Heart right ventricle (tissue), 16 donors: ENCODE data around the gene GRIA1. TPM values are rescaled to one million over a fixed set of nuclear protein-coding genes. Genes with fewer than 3 reads are reported as not detected.

Source experiments
- ATAC-seq, 8 donors: fragments of 200-7000 bp; cut with Tn5 transposase; one replicate each; pipeline ENCODE4 v1.9.1; 2020; ENCODE audit warnings: mild to moderate bottlenecking in 8 of 8, moderate library complexity in 8 of 8, moderate number of reproducible peaks in 1 of 8
- DNase-seq, 2 donors: peaks; one replicate each; pipeline ENCODE4 v3.0.0-alpha.2; 2020
- H3K27ac ChIP-seq, 10 donors: fragments of 200-600 bp; sonication (generic) in 2 of 10; one replicate each; pipeline versions ENCODE4 v1.5.0 to v1.8.0; 2020 to 2022; ENCODE audit warnings: mild to moderate bottlenecking in 3 of 10
- H3K27me3 ChIP-seq, 7 donors: fragments of 200-600 bp; one replicate each; pipeline ENCODE4 v1.8.0; 2021 to 2022; ENCODE audit warnings: mild to moderate bottlenecking in 2 of 7
- H3K36me3 ChIP-seq, 9 donors: fragments of 200-600 bp; sonication (generic) in 1 of 9; one replicate each; pipeline versions ENCODE4 v1.5.0 to v1.8.0; 2020 to 2022; ENCODE audit warnings: mild to moderate bottlenecking in 2 of 9
- H3K4me1 ChIP-seq, 9 donors: fragments of 200-600 bp; sonication (generic) in 1 of 9; one replicate each; pipeline versions ENCODE4 v1.5.0 to v1.8.0; 2020 to 2022; ENCODE audit warnings: mild to moderate bottlenecking in 4 of 9
- H3K4me3 ChIP-seq, 10 donors: fragments of 200-600 bp; sonication (generic) in 2 of 10; one replicate each; pipeline versions ENCODE4 v1.5.0 to v1.8.0; 2020 to 2022; ENCODE audit warnings: mild to moderate bottlenecking in 7 of 10, moderate library complexity in 2 of 10
- H3K9me3 ChIP-seq, 11 donors: fragments of 200-600 bp in 10 of 11; sonication (generic) in 2 of 11; one replicate each; pipeline versions ENCODE4 v1.5.0 to v1.8.0; 2013 to 2022; ENCODE audit warnings: mild to moderate bottlenecking in 2 of 11, control low read depth in 1 of 11, moderate library complexity in 1 of 11
- WGBS, 2 donors: extraction: QIAGEN DNeasy Blood & Tissue Kit; methylation state at CpG; one replicate each; pipeline ENCODE4 v1.1.7; 2013; ENCODE audit warnings: inconsistent platforms in 1 of 2; 5-methylcytosine and 5-hydroxymethylcytosine counted together
- intact Hi-C, 10 donors: fragments of 100-400 bp; cut with DNase I; formaldehyde crosslinking; loops; one replicate each; pipeline versions ENCODE4 v1.11.1 to v1.14.2; 2022
- polyA plus RNA-seq, 2 donors: library from polyadenylated mRNA; stranded (reverse); fragments of 200-250 nt; gene quantifications; one replicate each; pipeline ENCODE4 v1.2.3, GENCODE V29; 2013
- total RNA-seq, 10 donors: library from RNA; stranded (reverse); fragmentation: NEBNext Ultra II Directional in 3 of 10; extraction: Animal tissue kit (Norgen Biotek cat#: 25700) in 3 of 10; gene quantifications; one replicate each; pipeline versions ENCODE4 v1.2.1 to v1.2.4, GENCODE V29; 2021 to 2023
- TF ChIP-seq, protein P1 (sequence below), 9 donors: fragments of 200-600 bp; sonication (generic) in 2 of 9; IDR thresholded peaks; one replicate each; pipeline versions ENCODE4 v1.5.0 to v1.8.0; 2021 to 2022; ENCODE audit warnings: antibody characterized with exemption in 9 of 9, mild to moderate bottlenecking in 5 of 9, moderate library complexity in 1 of 9
- donor health status: Arrhythmogenic right ventricular cardiomyopathy.
- donor health status: ischemic (EF 13 %, LVEDD 7.1; RV severe dilation, severe dysfunction).
- donor health status: healthy with polysubstance abuse.
- donor health status: DM: no; HTN: yes; CAD: no.
- donor health status: DM: no; HTN: no; CAD: no.
- donor health status: ischemic (EF 25% LVEDD 6.9; RV normal size, moderate dysfunction).
- donor health status: ischemic (EF 25% LVEDD 5.7; RV mildly dilated, moderate dysfunction).
- donor health status: healthy.
- donor health status: DM: yes; HTN: yes; CAD: no.
- donor health status: Ischemic cardiomyopathy.
- donor health status: ischemic (EF 35%, LVEDD 5.7; RV mildly dilated, moderate dysfunction).
- donor health status: nonischemic (EF 11% LVEDD 7.7; RV severe dilation, severe dysfunction).
- donor health status: DM: yes; HTN: yes; CAD: no.
- donor health status: PGD.
- donor health status: ischemic (EF 29% LVEDD 5.4; RV normal size, mild dysfunction).
- donor health status: nonischemic (EF 23%, LVEDD 6.1; RV moderate dilation, normal function).

The GRIA1 gene
- total and polyA plus RNA-seq, 12 donors: 0.04 to 0.49 (median 0.23) TPM; not detected in 3

GRCh38 chr5:153530357-153531143 is 40.1 kb downstream of the GRIA1 start:
- no peaks in the 10 kb centered on the region for H3K36me3 ChIP-seq
- TF ChIP-seq, protein P1, sequence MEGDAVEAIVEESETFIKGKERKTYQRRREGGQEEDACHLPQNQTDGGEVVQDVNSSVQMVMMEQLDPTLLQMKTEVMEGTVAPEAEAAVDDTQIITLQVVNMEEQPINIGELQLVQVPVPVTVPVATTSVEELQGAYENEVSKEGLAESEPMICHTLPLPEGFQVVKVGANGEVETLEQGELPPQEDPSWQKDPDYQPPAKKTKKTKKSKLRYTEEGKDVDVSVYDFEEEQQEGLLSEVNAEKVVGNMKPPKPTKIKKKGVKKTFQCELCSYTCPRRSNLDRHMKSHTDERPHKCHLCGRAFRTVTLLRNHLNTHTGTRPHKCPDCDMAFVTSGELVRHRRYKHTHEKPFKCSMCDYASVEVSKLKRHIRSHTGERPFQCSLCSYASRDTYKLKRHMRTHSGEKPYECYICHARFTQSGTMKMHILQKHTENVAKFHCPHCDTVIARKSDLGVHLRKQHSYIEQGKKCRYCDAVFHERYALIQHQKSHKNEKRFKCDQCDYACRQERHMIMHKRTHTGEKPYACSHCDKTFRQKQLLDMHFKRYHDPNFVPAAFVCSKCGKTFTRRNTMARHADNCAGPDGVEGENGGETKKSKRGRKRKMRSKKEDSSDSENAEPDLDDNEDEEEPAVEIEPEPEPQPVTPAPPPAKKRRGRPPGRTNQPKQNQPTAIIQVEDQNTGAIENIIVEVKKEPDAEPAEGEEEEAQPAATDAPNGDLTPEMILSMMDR (IDR thresholded peaks at IDR 0.05): no peak
- intact Hi-C loops: no loop called here
- WGBS, 2 donors: 82 to 87% methylated on average over 4 of the region's 4 CpGs
- no peaks in the 10 kb centered on the region for H3K4me1 ChIP-seq
- no peak overlapping the region for H3K4me3 ChIP-seq
- no peak overlapping the region for H3K27ac ChIP-seq
- DNase-seq (no peak), ATAC-seq (peak in 2 of 8 donors; percentile 21 to 41)
- H3K27me3 ChIP-seq: no peaks in the 10 kb centered on the region
- H3K9me3 ChIP-seq: no peaks in the 10 kb centered on the region

GRCh38 chr5:153533546-153533945 is 43.1 kb downstream of the GRIA1 start:
- no peaks in the 10 kb centered on the region for H3K27me3 ChIP-seq
- H3K4me1 ChIP-seq: no peaks in the 10 kb centered on the region
- H3K9me3 ChIP-seq: no peaks in the 10 kb centered on the region
- 88 to 89% methylated on average over 1 of the region's 1 CpG for WGBS, 2 donors
- no peak overlapping the region for H3K27ac ChIP-seq
- TF ChIP-seq, protein P1 (IDR thresholded peaks at IDR 0.05): no peak
- DNase-seq (no peak), ATAC-seq (no peak)
- intact Hi-C loops: no loop called here
- no peak overlapping the region for H3K4me3 ChIP-seq
- no peaks in the 10 kb centered on the region for H3K36me3 ChIP-seq

DNA sequence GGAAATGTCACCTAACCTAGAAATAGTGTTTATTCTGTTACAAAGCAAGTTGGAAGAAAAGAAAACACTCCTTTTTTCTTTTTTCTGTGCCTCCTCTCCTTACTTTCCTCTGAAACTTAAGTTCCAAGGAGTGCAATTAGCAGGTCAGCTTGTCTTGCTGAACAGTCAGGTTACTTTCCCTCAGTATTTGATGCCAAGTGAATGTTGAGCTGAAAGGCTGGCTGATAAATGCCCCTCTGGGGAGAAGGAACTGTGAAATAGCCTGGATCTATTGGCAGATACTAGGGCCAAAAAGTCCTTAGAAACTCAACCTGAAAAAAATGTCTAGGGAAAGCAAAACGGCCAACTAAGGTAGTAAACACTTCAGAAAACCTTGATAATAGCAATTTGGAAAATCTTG is 43.6 kb downstream of the GRIA1 start:
- Histone ChIP-seq H3K36me3 (no peaks in the 10 kb centered on the region), H3K27me3 (no peaks in the 10 kb centered on the region), H3K4me3 (no peak overlapping the region), H3K27ac (no peak overlapping the region), H3K4me1 (no peaks in the 10 kb centered on the region), H3K9me3 (no peaks in the 10 kb centered on the region)
- 47 to 48% methylated on average over 1 of the region's 1 CpG for WGBS, 2 donors
- DNase-seq: no peak
- no peak for ATAC-seq
- TF ChIP-seq, protein P1 (IDR thresholded peaks at IDR 0.05): no peak
- intact Hi-C loops: no loop called here

DNA sequence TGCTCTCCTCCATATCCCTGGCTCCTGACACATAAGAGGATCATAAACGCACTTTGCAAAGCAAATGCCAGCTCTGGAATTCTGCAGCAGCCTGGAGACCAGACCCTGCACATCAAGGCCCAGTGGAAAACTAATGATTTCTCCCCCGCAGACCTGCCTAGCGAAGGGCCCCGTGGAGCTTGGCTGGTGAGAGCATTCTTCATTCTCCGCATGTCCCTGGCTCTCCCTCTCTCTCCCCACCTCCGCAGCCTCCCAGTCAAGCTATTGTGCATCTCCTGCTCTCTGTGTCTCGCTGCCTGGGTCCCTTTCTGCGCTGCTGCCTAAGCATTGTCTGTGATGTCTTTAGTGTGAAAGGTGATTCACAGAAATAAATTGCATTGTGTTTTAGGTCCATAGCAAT is 46.7 kb downstream of the GRIA1 start:
- Histone ChIP-seq H3K27ac (no peak overlapping the region), H3K36me3 (no peaks in the 10 kb centered on the region), H3K4me3 (no peak overlapping the region), H3K27me3 (no peaks in the 10 kb centered on the region), H3K9me3 (no peaks in the 10 kb centered on the region), H3K4me1 (no peaks in the 10 kb centered on the region)
- no peak for ATAC-seq
- intact Hi-C loops: no loop called here
- DNase-seq: no peak
- TF ChIP-seq, protein P1 (IDR thresholded peaks at IDR 0.05): no peak
- 85 to 89% methylated on average over 8 of the region's 8 CpGs for WGBS, 2 donors
